ENCODE data around the gene GABRG3.

Gene GABRG3

DNA sequence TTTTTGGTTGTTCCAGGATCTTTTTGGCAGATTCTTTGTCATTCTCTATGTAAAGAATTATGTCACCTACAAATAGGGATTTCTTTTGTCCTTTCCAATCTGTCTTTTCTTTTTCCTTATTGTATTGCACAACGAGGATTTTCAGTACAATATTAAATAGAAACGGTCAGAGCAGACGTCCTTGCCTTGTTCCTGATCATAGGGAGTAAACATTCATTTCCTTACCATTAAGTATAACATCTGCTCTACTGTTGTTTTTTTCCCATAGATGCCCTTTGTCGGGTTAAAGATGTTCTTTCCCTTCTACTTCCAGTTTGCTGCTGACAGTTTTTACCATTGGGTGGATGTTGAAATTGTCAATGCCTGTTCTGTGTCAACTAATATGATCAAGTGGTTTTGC, 599.8 kb downstream of the GABRG3 start:
- Mint-ChIP-seq H3K4me3 (no peak overlapping the region), H3K27me3 (no peaks in the 10 kb centered on the region), H3K4me1 (no peaks in the 10 kb centered on the region), H3K9me3 (no peaks in the 10 kb centered on the region), H3K36me3 (no peaks in the 10 kb centered on the region), H3K27ac (no peak overlapping the region)
- ATAC-seq, result no peak

DNA sequence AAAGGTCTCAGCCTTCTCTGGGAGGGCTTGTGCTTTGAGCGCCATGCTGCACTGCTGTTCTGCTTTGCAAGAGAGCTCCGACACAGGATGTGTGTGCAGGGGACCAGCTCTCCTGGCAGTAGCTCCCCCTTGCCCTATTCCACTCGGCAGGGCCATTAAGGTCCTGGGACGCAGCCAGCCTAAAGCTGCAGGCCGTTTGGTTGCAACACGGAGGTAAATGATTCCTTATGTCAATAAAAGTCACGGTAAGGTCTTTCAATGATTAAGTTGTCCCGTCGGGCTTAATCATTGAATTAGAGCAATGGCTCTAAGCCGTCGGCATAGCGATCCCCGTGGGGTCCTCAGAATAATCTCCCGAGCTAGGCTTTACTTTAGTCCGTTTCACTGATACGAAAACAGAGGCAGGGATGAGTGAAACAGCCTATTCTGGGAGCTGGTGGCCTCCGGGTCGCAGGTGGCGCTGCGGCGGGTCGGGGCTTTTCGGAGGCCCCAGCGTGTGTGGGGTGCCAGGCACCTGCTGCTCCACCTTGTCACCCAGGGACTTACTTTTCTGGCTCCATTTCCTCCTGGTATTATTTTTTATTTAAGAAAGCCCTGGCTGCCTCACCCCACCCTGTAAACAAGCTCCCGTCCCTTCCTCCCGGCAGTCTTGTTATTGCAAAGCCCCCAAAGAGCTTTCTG, 603.0 kb downstream of the GABRG3 start:
- no peaks in the 10 kb centered on the region for H3K36me3 Mint-ChIP-seq
- no peaks in the 10 kb centered on the region for H3K27me3 Mint-ChIP-seq
- no peak overlapping the region for H3K4me3 Mint-ChIP-seq
- no peak overlapping the region for H3K27ac Mint-ChIP-seq
- H3K9me3 Mint-ChIP-seq, result no peaks in the 10 kb centered on the region
- H3K4me1 Mint-ChIP-seq, result no peaks in the 10 kb centered on the region
- ATAC-seq, result no peak

DNA sequence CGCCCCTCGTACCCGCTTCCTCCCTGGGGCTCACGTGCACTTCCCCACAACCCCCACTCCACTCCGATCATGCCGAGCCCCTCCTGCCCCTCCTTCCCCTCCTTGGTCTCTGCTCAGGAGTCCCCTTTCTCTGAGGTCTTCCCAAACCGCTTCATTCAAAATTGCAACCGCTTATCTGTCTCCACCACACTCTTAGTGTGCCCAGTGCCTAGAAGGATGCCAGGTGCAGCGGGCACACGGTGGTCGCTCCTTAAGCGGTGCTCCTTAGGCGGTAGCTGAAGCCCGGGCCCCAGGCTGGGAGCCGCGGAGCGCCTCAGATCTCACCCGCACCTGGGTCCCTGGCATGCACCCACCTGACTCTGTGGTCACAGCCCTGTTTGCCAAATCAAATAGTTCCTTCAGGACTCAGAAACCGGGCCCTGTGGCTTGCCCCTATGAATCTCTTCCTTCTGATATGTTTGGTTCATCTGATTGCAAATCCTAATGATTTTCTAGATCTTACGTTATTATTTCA, 603.6 kb downstream of the GABRG3 start:
- no peak overlapping the region for H3K4me3 Mint-ChIP-seq
- no peaks in the 10 kb centered on the region for H3K27me3 Mint-ChIP-seq
- no peaks in the 10 kb centered on the region for H3K9me3 Mint-ChIP-seq
- H3K36me3 Mint-ChIP-seq, result no peaks in the 10 kb centered on the region
- H3K4me1 Mint-ChIP-seq, result no peaks in the 10 kb centered on the region
- no peak overlapping the region for H3K27ac Mint-ChIP-seq
- ATAC-seq, result no peak

DNA sequence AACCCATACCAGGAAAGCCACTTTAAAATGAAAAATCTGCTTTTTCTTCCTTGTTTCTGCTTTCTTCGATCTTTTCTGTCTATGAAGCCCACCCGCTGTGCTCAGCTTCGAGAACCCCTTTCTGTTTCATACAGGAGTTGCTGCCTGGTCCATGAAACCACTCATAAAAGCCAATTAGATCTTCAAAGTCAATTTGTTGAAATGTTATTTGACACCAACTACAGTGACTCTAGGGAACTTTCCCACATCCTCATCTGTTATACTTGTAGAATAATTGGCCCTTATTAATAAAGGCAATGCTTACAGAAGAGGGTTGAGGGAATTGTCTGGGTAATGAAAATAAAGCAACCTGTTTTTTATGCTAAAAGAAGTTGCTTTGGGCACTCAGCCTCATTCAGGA, 604.5 kb downstream of the GABRG3 start:
- ATAC-seq, result no peak
- no peak overlapping the region for H3K27ac Mint-ChIP-seq
- H3K36me3 Mint-ChIP-seq, result no peaks in the 10 kb centered on the region
- no peak overlapping the region for H3K4me3 Mint-ChIP-seq
- no peaks in the 10 kb centered on the region for H3K27me3 Mint-ChIP-seq
- no peaks in the 10 kb centered on the region for H3K4me1 Mint-ChIP-seq
- H3K9me3 Mint-ChIP-seq, result no peaks in the 10 kb centered on the region

DNA sequence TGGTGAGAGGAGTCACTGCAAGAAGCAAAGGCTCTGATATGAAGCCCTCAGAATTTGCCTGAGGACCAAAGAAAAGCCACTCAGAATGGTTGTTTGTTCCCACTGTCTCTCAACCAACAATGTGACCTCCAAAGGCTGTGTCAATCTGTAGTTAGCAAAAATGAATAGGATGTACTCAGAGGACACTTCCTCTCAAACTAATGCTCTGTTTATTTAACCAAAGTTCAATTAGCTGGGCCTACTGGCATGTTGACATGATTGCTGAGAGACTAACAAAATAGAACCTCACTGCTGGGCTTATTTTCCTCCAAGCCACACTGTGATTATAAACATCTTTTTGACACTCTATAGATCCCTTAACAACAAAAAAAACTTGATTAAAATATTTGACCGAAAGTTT, 605.6 kb downstream of the GABRG3 start:
- Mint-ChIP-seq H3K27me3 (no peaks in the 10 kb centered on the region), H3K4me3 (no peak overlapping the region), H3K36me3 (no peaks in the 10 kb centered on the region), H3K9me3 (no peaks in the 10 kb centered on the region), H3K27ac (no peak overlapping the region), H3K4me1 (no peaks in the 10 kb centered on the region)
- no peak for ATAC-seq

DNA sequence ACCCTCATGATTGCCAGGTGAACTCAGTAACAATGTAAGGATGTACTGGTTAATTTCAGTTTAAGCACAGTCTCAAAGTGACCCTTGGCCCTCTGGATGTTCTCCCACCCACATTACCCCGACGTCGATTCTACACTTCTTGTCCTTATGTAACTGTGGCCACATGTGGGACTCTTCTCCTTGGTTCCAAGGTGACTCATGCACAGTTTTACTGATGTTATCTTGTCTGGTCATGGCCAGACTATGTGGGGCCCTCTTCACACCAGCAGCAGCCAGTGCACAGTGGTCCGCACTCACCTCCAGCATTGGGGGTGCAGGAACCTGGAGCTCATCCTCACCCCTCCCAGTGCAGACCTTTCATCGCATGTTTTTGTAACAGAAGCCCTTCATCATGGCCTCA, 608.8 kb downstream of the GABRG3 start:
- H3K4me3 Mint-ChIP-seq, result no peak overlapping the region
- no peak for ATAC-seq
- H3K4me1 Mint-ChIP-seq, result no peaks in the 10 kb centered on the region
- H3K36me3 Mint-ChIP-seq, result no peaks in the 10 kb centered on the region
- no peaks in the 10 kb centered on the region for H3K9me3 Mint-ChIP-seq
- no peak overlapping the region for H3K27ac Mint-ChIP-seq
- no peaks in the 10 kb centered on the region for H3K27me3 Mint-ChIP-seq

DNA sequence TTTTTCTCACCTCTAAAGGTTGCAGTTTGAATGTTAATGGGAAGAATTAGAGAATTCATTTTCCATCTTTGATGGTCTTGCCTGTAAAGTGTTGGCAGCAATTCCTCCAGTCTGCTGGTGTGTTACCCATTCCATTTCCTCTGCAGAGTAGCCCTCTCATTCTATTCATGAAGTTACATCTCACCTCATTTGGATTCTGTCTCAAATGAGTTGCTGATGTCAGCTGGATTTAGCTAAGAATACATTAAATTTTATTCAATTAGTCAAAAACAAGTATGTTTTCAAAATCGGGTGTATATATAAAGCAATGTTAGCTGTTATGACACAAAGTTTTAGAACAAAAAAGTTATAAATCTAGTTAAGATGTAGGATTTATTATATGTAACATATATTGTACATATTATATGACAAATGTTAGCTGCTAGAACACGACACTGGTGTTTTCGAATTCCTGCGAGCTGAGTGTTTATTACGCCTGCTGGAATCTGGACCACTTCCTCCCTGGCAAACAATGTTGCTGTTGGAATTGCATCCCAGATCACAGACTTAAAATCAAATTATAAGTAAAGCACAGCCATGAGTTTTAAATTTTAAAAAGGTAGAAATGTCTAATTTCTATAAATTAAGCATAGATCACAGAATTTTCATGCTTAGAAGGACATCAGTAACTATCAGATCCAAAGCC, 611.9 kb downstream of the GABRG3 start:
- no peak for ATAC-seq
- no peaks in the 10 kb centered on the region for H3K36me3 Mint-ChIP-seq
- no peak overlapping the region for H3K4me3 Mint-ChIP-seq
- H3K27me3 Mint-ChIP-seq, result no peaks in the 10 kb centered on the region
- H3K9me3 Mint-ChIP-seq, result no peaks in the 10 kb centered on the region
- no peaks in the 10 kb centered on the region for H3K4me1 Mint-ChIP-seq
- no peak overlapping the region for H3K27ac Mint-ChIP-seq

DNA sequence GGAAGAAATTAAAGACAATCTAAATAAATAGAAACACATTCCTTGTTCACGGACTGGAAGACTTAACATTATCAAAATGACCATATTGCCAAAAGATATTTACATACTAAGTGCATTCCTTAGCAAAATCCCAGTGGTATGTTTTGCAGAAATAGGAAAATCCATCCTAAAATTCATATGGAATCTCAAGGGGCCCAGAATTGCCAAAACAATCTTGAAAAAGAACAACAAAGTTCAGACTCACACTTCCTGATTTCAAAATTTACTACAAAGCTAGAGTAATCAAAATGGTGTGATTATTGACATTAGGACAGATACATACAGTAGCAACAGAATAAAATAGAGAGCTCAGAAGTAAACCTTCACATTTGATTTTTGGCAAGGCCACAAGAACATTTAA, 612.7 kb downstream of the GABRG3 start:
- H3K27ac Mint-ChIP-seq, result no peak overlapping the region
- H3K36me3 Mint-ChIP-seq, result no peaks in the 10 kb centered on the region
- H3K4me3 Mint-ChIP-seq, result no peak overlapping the region
- H3K27me3 Mint-ChIP-seq, result no peaks in the 10 kb centered on the region
- no peak for ATAC-seq
- H3K4me1 Mint-ChIP-seq, result no peaks in the 10 kb centered on the region
- H3K9me3 Mint-ChIP-seq, result no peaks in the 10 kb centered on the region

DNA sequence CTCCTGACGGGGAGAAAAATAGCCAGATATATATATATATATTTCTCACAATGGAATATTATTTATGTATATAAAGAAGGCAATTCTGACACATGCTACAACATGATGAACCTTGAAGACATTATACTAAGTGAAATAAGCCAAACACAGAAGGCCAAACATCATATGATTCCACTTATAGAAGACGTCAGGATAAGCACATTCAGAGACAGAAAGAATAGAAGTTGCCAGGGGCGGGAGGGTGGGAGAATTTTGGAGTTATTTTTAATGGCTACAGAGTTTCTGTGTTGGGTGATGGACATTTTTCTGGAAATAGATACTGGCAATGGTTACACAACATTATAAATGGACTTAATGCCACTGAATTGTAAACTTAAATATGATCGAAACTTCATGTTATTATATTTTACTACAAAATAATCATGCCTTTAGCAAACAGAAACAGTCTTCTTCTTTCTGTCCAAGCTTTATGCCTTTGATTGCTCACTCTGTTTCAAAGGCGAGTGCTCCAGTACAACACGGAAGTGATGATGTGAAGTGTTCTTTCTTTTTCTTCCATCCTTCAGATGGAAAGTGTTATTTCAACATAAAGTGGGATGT, 614.2 kb downstream of the GABRG3 start:
- Mint-ChIP-seq H3K4me1 (no peaks in the 10 kb centered on the region), H3K36me3 (no peaks in the 10 kb centered on the region), H3K27ac (no peak overlapping the region), H3K9me3 (peaks cover 6% of the 10 kb centered on the region), H3K27me3 (no peaks in the 10 kb centered on the region), H3K4me3 (no peak overlapping the region)
- ATAC-seq, result no peak

DNA sequence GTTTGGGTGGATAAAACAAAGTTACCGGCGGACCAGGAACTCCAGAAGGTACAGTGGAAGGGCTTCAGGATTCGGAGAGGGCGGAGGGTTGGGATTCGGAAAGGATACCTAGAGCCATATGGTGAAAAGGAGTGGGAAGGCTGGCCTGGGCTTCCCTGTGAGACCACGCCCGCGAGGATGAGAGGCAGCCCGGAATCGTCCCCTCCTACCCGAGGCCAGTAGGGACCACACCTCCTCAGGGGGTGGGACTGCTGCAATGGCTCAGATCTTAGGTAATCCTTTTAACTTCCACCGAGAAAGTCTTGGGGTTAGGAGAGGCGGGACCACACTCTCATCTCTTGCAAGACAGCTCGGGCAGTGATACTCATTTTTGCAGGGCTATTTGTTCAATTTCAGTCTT, 616.8 kb downstream of the GABRG3 start:
- ATAC-seq, result no peak
- H3K9me3 Mint-ChIP-seq, result peaks cover 6% of the 10 kb centered on the region
- H3K36me3 Mint-ChIP-seq, result no peaks in the 10 kb centered on the region
- no peaks in the 10 kb centered on the region for H3K4me1 Mint-ChIP-seq
- no peak overlapping the region for H3K4me3 Mint-ChIP-seq
- H3K27ac Mint-ChIP-seq, result no peak overlapping the region
- no peaks in the 10 kb centered on the region for H3K27me3 Mint-ChIP-seq

DNA sequence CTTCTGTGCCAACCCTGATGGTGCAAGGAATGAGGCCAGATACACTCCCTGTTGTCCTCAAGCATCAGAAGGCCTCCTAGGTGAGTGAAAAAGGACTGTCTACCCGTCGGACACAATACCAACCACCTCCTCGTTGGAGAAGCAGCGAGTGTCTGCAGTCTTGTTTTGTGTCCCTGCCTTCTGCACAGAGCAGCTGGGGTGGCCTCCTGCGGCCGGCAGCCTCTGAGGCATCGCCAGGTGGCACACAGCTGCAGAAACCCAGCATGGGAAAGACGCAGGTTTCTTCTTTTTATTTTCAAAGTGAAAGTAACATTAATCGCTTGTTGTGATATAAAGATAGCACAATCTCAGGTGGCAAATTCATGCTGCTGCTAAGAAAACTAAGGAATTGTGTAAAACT, 618.3 kb downstream of the GABRG3 start:
- Mint-ChIP-seq H3K4me1 (no peaks in the 10 kb centered on the region), H3K36me3 (no peaks in the 10 kb centered on the region), H3K27ac (no peak overlapping the region), H3K27me3 (no peaks in the 10 kb centered on the region), H3K9me3 (peaks cover 9% of the 10 kb centered on the region), H3K4me3 (no peak overlapping the region)
- no peak for ATAC-seq

DNA sequence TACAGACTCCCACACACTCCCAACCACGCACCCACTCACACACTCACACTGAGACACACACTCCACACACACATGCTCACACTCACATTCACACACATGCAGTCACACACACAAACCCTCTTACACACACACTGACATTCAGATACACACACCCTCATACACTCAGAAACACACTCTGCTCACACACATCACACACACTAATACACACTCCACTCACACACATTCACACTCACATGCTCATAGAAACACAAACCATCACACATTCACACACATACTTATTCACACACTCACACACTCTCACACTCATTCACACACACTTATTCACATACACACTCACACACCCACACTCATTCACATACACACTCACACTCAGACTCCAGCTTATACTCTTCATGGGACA, 618.8 kb downstream of the GABRG3 start:
- H3K4me3 Mint-ChIP-seq, result no peak overlapping the region
- no peaks in the 10 kb centered on the region for H3K36me3 Mint-ChIP-seq
- no peaks in the 10 kb centered on the region for H3K4me1 Mint-ChIP-seq
- no peaks in the 10 kb centered on the region for H3K27me3 Mint-ChIP-seq
- no peak for ATAC-seq
- H3K9me3 Mint-ChIP-seq, result peaks cover 9% of the 10 kb centered on the region
- H3K27ac Mint-ChIP-seq, result no peak overlapping the region
